Transverse colon (tissue), 3 donors: ENCODE results near the gene TNPO2.

ENCODE experiments used
- CTCF ChIP-seq, 5 experiments: fragments of 200-600 bp in 3 of 5; fragments of 450-650 bp in 2 of 5; sonication (generic) in 3 of 5; IDR thresholded peaks; 1 replicate in 2 of 5; 2 replicates in 3 of 5; pipeline ENCODE4 v1.5.1; 2016 to 2017; ENCODE audit warnings: antibody characterized with exemption in 5 of 5, inconsistent platforms in 3 of 5, mild to moderate bottlenecking in 2 of 5, moderate library complexity in 1 of 5
- EP300 ChIP-seq: sonication (generic); formaldehyde crosslinking; IDR thresholded peaks from one replicate; pipeline ENCODE4 v1.6.1; 2017; ENCODE audit warnings: antibody characterized with exemption, low read depth

DNA sequence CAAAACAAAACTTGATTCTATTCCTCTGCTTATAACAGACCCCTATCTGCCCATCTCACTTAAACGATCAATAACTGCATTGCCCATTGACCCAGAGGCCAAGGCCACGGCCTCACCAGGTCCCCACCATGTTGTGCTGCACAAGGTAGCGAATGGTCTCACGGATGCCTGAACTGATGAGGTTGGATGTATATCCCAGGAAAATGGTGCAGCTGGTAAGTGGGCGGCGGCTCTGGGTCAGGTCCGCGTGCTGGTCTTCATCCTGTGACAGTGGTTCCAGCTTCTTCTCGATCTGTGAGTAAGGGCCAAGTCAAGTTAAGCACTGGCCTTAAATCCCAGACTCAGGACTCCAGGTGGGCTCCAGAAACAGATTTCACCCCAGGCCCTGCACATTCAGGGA is 43.7 kb downstream of the TNPO2 start:
- no peak for TF ChIP-seq CTCF (IDR thresholded peaks at IDR 0.05)
- no peak for TF ChIP-seq EP300
